Hematopoietic multipotent progenitor cell treated with erythropoietin and hydrocortisone succinate and interleukin-3 and kit ligand, for 15 days (in vitro differentiated cells): ENCODE data around the gene UBAC2.
"Not testable (repeated sequence)": the region's sequence is repeated elsewhere in the genome, so short reads cannot be mapped to it uniquely, and the experiment has no call there.

Experiments
- DNase-seq: peaks from one replicate; pipeline ENCODE4 v3.0.0-alpha.2; 2015; ENCODE audit warnings: low spot score

The UBAC2 gene

GRCh38 chr13:99249178-99249577, 48.5 kb downstream of the UBAC2 start:
- not testable (repeated sequence) for DNase-seq

GRCh38 chr13:99249606-99250005, 49.0 kb downstream of the UBAC2 start:
- not testable (repeated sequence) for DNase-seq

DNA sequence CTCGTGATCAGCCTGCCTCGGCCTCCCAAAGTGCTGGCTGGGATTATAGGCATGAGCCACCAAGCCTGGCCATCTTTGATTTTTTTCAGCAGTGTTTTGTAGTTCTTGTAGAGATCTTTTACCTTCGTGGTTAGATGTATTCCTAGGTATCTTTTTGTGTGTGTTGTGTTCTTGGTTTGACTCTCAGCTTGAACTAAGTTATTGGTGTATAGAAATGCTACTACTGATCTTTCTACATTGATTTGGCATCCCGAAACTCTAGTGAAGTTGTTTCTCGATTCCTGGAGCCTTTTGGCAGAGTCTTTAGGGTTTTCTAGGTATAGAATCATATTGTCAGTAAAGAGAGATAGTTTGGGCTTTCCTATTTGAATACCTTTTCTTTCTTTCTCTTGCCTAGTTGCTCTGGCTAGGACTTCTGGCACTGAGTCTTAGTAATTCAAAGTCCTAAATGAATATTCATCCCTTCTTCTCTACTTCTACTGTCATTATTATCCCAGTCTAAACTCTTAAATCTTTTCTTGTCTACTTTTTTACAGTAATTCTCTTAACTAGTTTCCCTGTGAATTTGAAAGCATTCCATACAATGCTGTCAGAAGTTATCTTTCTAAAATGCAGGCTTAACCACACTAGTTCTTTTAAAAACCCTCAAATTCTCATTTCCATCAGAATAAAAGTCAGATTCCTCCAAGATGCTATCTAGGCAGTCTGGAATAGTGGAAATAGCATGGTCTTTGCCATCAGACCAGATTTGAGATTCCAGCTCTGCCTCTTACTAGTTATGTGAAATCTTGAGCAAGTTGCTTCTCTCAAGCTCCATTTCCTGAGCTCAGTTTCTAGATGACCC, 50.5 kb downstream of the UBAC2 start:
- no peak for DNase-seq

DNA sequence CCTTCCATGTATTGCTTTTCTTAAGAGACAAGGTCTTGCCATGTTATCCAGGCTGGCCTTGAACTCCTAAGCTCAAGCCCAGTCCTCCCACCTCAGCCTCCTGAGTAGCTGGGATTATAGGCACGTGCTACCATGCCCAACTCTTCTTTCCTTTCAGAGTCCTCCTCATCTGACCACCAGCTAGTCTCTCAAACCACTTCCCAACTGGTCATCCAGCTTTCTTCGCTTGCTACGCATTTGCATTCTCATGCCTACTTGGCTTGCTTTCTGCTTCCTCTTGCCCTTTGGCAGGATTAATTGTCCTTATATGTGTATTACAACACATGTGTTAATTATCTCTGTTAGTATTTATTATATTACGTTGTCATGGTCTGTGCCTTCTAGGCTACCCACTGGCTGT, 51.3 kb downstream of the UBAC2 start:
- DNase-seq = no peak

- DNase-seq = no peak
Observed at GRCh38 chr13:99254830-99255229, 54.2 kb downstream of the UBAC2 start.

DNA sequence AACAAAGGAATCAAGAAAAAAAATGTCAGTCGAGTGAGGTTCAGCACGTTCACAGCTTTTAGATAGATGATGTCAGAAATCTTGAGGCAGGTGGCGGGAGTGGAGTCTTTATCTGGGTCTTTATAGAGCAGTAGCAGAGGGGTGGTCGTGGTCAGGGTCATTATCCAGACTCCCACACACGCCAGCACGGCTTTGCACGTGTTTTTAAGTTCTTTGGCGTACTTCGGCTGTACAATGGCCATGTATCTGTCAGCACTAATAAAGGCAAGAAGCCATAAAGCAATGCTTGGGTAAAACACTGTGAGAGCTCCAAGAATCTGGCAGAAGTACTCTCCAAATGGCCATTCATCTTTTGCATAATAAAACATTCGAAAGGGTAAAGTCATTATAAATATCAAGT, 54.6 kb downstream of the UBAC2 start:
- DNase-seq = no peak

DNA sequence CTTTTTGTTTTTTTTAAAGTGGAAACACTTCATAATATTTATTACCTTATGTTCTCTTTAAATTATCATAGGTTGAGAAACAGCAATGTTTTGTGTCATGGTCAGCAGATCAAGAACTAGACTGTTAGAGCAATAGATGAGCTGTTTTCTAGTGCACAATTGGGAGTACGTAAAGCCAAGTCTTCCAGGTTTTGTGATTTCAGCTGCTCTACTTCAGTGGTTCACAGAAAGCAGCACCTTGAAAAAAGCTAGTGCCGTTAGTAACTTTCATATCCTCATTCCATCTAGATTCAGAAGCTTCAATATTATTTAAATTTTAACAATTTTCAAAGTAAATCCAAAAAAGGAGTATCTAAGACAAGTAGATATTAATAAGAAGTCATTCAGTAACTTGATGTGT, 55.6 kb downstream of the UBAC2 start:
- DNase-seq = no peak

- no peak for DNase-seq
Observed at GRCh38 chr13:99256709-99257108, 56.1 kb downstream of the UBAC2 start.

DNA sequence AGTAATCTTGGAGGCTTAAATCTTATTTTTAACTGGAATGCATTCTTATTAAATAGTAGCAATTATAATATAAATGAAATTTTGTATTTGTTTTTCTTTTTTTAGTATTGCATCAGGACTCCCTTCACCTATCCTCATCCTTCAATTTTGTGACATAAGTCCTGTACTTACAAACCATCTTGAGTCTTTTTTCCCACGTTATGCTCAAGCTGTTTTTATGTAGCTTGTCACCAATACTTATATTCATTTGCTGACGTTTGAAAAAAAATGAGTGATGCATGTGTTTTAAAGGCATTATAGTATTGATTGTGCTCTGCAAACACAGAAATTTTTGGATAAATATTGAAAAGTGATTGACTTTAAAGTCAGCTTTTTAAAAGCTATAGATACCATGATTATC, 56.6 kb downstream of the UBAC2 start:
- DNase-seq = no peak

DNA sequence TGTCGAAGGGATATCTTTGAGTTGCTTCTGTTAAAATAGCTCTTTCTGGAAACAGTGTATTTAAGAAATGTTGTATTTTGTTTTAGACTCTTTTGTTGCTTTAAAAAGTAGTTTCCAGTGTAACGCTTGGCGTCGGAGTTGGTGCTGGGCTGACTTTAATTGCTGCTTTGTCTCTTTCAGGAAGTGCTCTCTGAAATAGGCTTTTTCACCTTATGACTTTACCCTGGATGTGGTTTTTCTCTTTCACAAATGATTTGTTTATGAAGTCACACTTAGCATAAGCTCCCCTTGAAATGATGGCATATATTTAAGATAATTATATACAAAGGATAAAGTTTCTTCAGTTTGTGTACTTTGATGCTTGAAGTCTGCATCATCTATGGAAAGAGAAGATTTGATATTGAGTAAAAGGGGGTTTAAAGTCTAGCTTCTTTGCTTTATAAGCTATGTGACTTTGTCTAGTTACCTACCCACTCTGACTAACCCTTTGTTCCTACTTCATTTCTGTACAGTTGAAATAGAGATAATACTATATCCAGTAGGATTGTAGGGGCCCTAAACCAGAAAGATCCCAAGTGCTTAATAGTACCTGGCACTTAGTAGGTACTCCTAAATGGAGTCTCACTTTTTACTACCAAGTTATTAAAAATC, 57.7 kb downstream of the UBAC2 start, which contains the start of gene GPR18:
Gene GPR18, minus strand, starts transcription at position 170 of the 651 bp plus-strand sequence. CDS start 2,507 bp downstream, outside the sequence.
- no peak for DNase-seq

- DNase-seq = no peak
Observed at GRCh38 chr13:99258946-99259345, 58.3 kb downstream of the UBAC2 start.

GRCh38 chr13:99260216-99260615, 59.6 kb downstream of the UBAC2 start:
- no peak for DNase-seq

DNA sequence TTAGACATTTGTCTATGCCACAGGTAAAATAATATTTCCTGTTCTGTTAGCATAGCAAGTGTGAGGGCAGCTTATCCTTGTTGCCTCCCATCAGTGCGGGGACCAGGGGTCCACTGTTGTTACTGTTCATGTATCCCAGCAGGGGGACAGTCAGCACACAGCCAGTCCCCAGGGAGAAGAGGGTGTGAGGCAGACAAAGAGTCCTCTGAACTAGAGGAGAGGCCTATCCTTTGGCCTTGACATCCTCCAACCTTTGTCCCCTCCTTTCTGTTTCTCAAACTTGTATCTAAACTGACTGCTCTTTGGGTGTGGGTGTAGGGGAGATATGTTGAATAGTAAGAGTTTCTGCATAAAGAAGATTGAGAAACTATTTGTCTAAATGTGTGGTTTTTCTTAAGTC, 60.4 kb downstream of the UBAC2 start:
- DNase-seq = no peak

- no peak for DNase-seq
Observed at GRCh38 chr13:99263126-99263785, 62.6 kb downstream of the UBAC2 start.

GRCh38 chr13:99264051-99264450, 63.4 kb downstream of the UBAC2 start:
- DNase-seq = no peak

GRCh38 chr13:99265162-99265800, 64.6 kb downstream of the UBAC2 start:
- no peak for DNase-seq

GRCh38 chr13:99265821-99266426, 65.3 kb downstream of the UBAC2 start:
- peak; percentile 78 for DNase-seq

- DNase-seq = peak; percentile 30
Observed at GRCh38 chr13:99266827-99267226, 66.2 kb downstream of the UBAC2 start.

- peak; percentile 10 for DNase-seq
Observed at GRCh38 chr13:99267927-99268326, 67.3 kb downstream of the UBAC2 start.

GRCh38 chr13:99268822-99269221, 68.2 kb downstream of the UBAC2 start:
- DNase-seq = no peak

- DNase-seq = peak; percentile 63
Observed at GRCh38 chr13:99269627-99270241, 69.1 kb downstream of the UBAC2 start.
